Kidney (tissue), 14 donors: ENCODE results near the gene GAPT. TPM values are rescaled to one million over a fixed set of nuclear protein-coding genes. Genes with fewer than 3 reads are reported as not detected.

Experiments used
- DNase-seq, 5 donors: peaks; one replicate each; pipeline ENCODE4 v3.0.0-alpha.2; 2013 to 2020
- FAIRE-seq: peaks from 2 replicates; lab custom pipeline; 2012; peaks lifted over from hg19 to GRCh38; lab: Jason Lieb, UNC
- H3K27ac ChIP-seq, 2 donors: one replicate each; pipeline ENCODE4 v1.7.0; 2013; ENCODE audit warnings: low read depth in 2 of 2, low read length in 2 of 2, inconsistent platforms in 1 of 2
- H3K27me3 ChIP-seq: one replicate; pipeline ENCODE4 v1.7.1; 2013; ENCODE audit warnings: low read length, inconsistent platforms; ENCODE audit not compliant: control insufficient read depth, insufficient read depth
- H3K36me3 ChIP-seq, 3 donors: one replicate each; pipeline versions ENCODE4 v1.7.0 to v1.7.1; 2013; ENCODE audit warnings: low read length in 3 of 3, control low read depth in 1 of 3, inconsistent platforms in 1 of 3; ENCODE audit not compliant: insufficient read depth in 3 of 3, control insufficient read depth in 2 of 3
- H3K4me1 ChIP-seq, 3 donors: one replicate each; pipeline versions ENCODE4 v1.7.0 to v1.7.1; 2013; ENCODE audit warnings: low read length in 3 of 3, inconsistent platforms in 1 of 3, low read depth in 1 of 3; ENCODE audit not compliant: control insufficient read depth in 2 of 3, insufficient read depth in 2 of 3
- H3K4me3 ChIP-seq, 3 donors: one replicate each; pipeline versions ENCODE4 v1.7.0 to v1.8.1; 2013; ENCODE audit warnings: low read length in 3 of 3, control low read depth in 1 of 3, inconsistent platforms in 1 of 3
- H3K9ac ChIP-seq, 3 donors: one replicate each; pipeline versions ENCODE4 v1.7.0 to v1.7.1; 2013; ENCODE audit warnings: low read length in 3 of 3, control low read depth in 1 of 3, inconsistent platforms in 1 of 3
- H3K9me3 ChIP-seq, 3 donors: one replicate each; pipeline versions ENCODE4 v1.7.0 to v1.7.1; 2013; ENCODE audit warnings: low read length in 3 of 3, control low read depth in 1 of 3, inconsistent platforms in 1 of 3; ENCODE audit not compliant: control insufficient read depth in 2 of 3, insufficient read depth in 1 of 3
- CTCF ChIP-seq: IDR thresholded peaks from 3 replicates; pipeline ENCODE4 v1.5.1; 2012; ENCODE audit warnings: mild to moderate bottlenecking, moderate library complexity, borderline replicate concordance; ENCODE audit not compliant: insufficient read depth; ENCODE audit errors: extremely low read depth
- intact Hi-C: fragments of 100-400 bp; cut with DNase I; formaldehyde crosslinking; loops from one replicate; pipeline ENCODE4 v1.11.1; 2022
- polyA plus RNA-seq: library from polyadenylated mRNA; stranded (reverse); fragments of 350-450 nt; fragmentation: Illumina TruSeq; extraction: RNeasy Lipid Tissue Mini Kit (QIAGEN cat#74804); gene quantifications from one replicate; pipeline ENCODE4 v1.2.3, GENCODE V29; 2014; ENCODE audit warnings: low read depth, low replicate concordance; ENCODE audit not compliant: insufficient read depth
- total RNA-seq: library from RNA; stranded (reverse); fragmentation: NEBNext Ultra II Directional; extraction: Animal tissue kit (Norgen Biotek cat#: 25700); gene quantifications from one replicate; pipeline ENCODE4 v1.2.1, GENCODE V29; 2021
- donor health status: control.
- donor health status: control.
- donor health status: control.
- donor health status: control.
- donor health status: control.
- donor health status: DM: yes; HTN: yes; CAD: no.
- donor health status: Normal renal cell carcinoma (clear cell type).

GAPT gene
- total and polyA plus RNA-seq, 2 donors from 2014 or later: 0.32 to 3.9 TPM

DNA sequence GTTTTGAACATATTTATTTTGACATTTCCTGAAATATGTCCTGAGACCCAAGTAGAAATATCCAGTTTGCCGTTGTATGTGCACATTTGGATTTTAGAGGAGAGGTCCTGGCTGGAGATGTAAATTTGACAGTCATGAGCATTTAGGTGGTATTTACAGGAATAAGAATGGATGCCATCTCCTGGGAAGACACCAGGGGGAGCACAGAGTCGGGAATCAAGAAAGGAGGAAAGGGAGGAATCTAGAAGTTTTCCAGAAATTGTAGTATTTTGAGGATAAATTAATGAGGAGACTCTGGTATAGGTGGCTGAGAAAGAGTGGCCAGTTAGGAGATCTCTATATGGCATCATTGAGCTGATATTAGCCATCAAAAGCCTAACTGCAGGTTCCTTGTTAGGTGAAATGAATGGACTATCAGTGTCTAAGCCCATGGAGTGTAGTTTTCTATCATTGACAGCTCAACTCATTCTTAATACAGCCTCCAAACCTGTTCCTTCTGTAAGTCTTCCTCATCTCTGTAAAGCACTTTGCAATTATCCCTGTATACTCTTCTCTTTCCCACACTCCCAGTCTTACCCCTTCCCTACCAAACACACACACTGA is 7.2 kb downstream of the GAPT start:
- H3K36me3 ChIP-seq: no peaks in the 10 kb centered on the region
- DNase-seq (peak in 3 of 5 donors; percentile 29 to 62 (median 41)), FAIRE-seq (no peak)
- H3K4me3 ChIP-seq: no peak overlapping the region
- TF ChIP-seq CTCF: peak; percentile 68
- no peak overlapping the region for H3K27ac ChIP-seq
- H3K9me3 ChIP-seq: no peaks in the 10 kb centered on the region
- intact Hi-C loops: loop anchor here (5.0 kb wide), 1 partner anchor 354 kb away; no protein-coding TSS in a partner anchor
- H3K9ac ChIP-seq: no peak overlapping the region
- H3K27me3 ChIP-seq: no peaks in the 10 kb centered on the region
- no peaks in the 10 kb centered on the region for H3K4me1 ChIP-seq

- no peak for FAIRE-seq
- intact Hi-C loops: loop anchor here (5.0 kb wide), 1 partner anchor 353 kb away; no protein-coding TSS in a partner anchor
These were observed 8.0 kb downstream of the GAPT start for GRCh38 chr5:58499231-58499630.

DNA sequence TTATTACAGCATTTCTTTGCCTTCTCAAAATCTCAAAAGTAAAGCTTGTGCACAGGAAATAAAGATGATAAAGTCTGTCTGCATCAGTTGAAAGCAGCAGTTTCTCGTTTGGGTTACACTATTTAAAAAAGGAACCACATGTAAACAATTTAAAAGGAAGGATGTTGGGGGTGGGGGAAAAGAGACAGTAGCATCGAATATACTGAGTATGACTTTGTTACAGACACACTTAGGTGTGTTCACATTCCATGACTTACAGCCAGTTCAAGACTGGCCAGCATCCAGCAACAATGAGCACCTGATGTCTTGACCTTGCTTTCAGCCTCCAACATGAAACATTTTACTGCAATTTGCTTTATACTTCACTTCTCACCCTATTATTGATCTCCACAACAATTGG is 8.7 kb downstream of the GAPT start:
- no peak for TF ChIP-seq CTCF
- H3K4me3 ChIP-seq: no peak overlapping the region
- H3K36me3 ChIP-seq: no peaks in the 10 kb centered on the region
- FAIRE-seq (no peak), DNase-seq (peak in 1 of 5 donors; percentile 5)
- H3K9ac ChIP-seq: no peak overlapping the region
- no peaks in the 10 kb centered on the region for H3K27me3 ChIP-seq
- H3K27ac ChIP-seq: no peak overlapping the region
- intact Hi-C loops: loop anchor here (5.0 kb wide), 1 partner anchor 352 kb away; no protein-coding TSS in a partner anchor
- H3K9me3 ChIP-seq: no peaks in the 10 kb centered on the region
- no peaks in the 10 kb centered on the region for H3K4me1 ChIP-seq

More at GRCh38 chr5:58499231-58499630, 8.0 kb downstream of the GAPT start:
- DNase-seq: no peak
- no peak for TF ChIP-seq CTCF
- H3K4me3 ChIP-seq: no peak overlapping the region
- no peaks in the 10 kb centered on the region for H3K4me1 ChIP-seq
- no peaks in the 10 kb centered on the region for H3K27me3 ChIP-seq
- H3K9me3 ChIP-seq: no peaks in the 10 kb centered on the region
- H3K36me3 ChIP-seq: no peaks in the 10 kb centered on the region
- no peak overlapping the region for H3K27ac ChIP-seq
- H3K9ac ChIP-seq: no peak overlapping the region
